Astrocyte of the hippocampus (primary cell): ENCODE measurements around the gene FARP1.
A peak's percentile ranks its signal among the peaks of the same experiment; 100 is the strongest.
"Not testable (repeated sequence)": the region's sequence is repeated elsewhere in the genome, so short reads cannot be mapped to it uniquely, and the experiment has no call there.

Source experiments
- DNase-seq: peaks from one replicate; pipeline ENCODE4 v3.0.0; 2011; ENCODE audit warnings: low read depth, low spot score

Gene FARP1

GRCh38 chr13:98263841-98264240 lies 120.9 kb downstream of the FARP1 start:
- no peak for DNase-seq

GRCh38 chr13:98264877-98265276 lies 122.0 kb downstream of the FARP1 start:
- no peak for DNase-seq

- peak; percentile 78 for DNase-seq
Measured at GRCh38 chr13:98265692-98266551, 123.0 kb downstream of the FARP1 start.

GRCh38 chr13:98267080-98267912 lies 124.4 kb downstream of the FARP1 start:
- DNase-seq = no peak

- no peak for DNase-seq
Measured at GRCh38 chr13:98269386-98269785, 126.5 kb downstream of the FARP1 start.

- no peak for DNase-seq
Measured at GRCh38 chr13:98270819-98271218, 127.9 kb downstream of the FARP1 start.

GRCh38 chr13:98271646-98272045 lies 128.8 kb downstream of the FARP1 start:
- DNase-seq = not testable (repeated sequence)

- no peak for DNase-seq
Measured at GRCh38 chr13:98272549-98272948, 129.7 kb downstream of the FARP1 start.

GRCh38 chr13:98273067-98273823 lies 130.4 kb downstream of the FARP1 start:
- DNase-seq = no peak

- peak; percentile 55 for DNase-seq
Measured at GRCh38 chr13:98273824-98274742, 131.2 kb downstream of the FARP1 start.

GRCh38 chr13:98274921-98275487 lies 132.1 kb downstream of the FARP1 start:
- no peak for DNase-seq

- no peak for DNase-seq
Measured at GRCh38 chr13:98275681-98276171, 132.8 kb downstream of the FARP1 start.

- no peak for DNase-seq
Measured at GRCh38 chr13:98276486-98276885, 133.6 kb downstream of the FARP1 start.

- DNase-seq = no peak
Measured at GRCh38 chr13:98278068-98278724, 135.3 kb downstream of the FARP1 start.

- DNase-seq = no peak
Measured at GRCh38 chr13:98279473-98280175, 136.7 kb downstream of the FARP1 start.

GRCh38 chr13:98280176-98280510 lies 137.2 kb downstream of the FARP1 start:
- DNase-seq = no peak

- DNase-seq = no peak
Measured at GRCh38 chr13:98284679-98285078, 141.8 kb downstream of the FARP1 start.

GRCh38 chr13:98285317-98285716 lies 142.4 kb downstream of the FARP1 start:
- peak; percentile 65 for DNase-seq
